GM12873 (cell line): ENCODE results near the gene LOC101059915.

Experiments
- CTCF ChIP-seq: IDR thresholded peaks from 2 replicates; pipeline ENCODE4 v1.5.1; 2012; ENCODE audit warnings: low read depth, mild to moderate bottlenecking, moderate library complexity, low read length, control low read depth; ENCODE audit not compliant: insufficient read depth; ENCODE audit errors: missing control alignments

Gene LOC101059915

GRCh38 chrX:71667328-71668247 is at the start of gene LOC101059915:
TSS of gene LOC101059915 (plus strand) at chrX:71667546.
- TF ChIP-seq CTCF, result no peak

- no peak for TF ChIP-seq CTCF
These were observed 49.6 kb upstream of the LOC101059915 start for GRCh38 chrX:71617742-71618141.

GRCh38 chrX:71618303-71618721 is 49.0 kb upstream of the LOC101059915 start, which contains the start of gene CXCR3:
TSS of gene CXCR3 (minus strand) at chrX:71618511. CDS start at chrX:71618449, 62 bp downstream.
- no peak for TF ChIP-seq CTCF

GRCh38 chrX:71618787-71619186 is 48.6 kb upstream of the LOC101059915 start:
- no peak for TF ChIP-seq CTCF

DNA sequence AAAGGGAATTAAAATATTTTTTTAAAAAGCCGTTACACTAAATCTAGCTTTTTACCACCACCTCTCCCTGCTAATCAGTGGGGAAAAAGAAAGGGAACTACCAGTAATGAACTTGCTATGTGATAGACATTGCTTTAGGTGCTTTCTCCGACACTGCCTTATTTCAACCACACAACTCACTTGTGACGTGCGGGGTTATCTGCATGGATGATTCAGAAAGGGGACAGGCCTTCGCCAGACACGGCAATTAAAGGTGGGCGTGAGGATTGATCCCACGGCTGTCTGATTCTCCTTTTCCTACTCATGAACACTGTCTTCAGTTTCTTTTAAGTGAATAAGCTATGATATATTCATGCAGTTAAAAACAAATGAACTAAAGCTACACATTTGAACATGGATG is 48.2 kb upstream of the LOC101059915 start:
- no peak for TF ChIP-seq CTCF

DNA sequence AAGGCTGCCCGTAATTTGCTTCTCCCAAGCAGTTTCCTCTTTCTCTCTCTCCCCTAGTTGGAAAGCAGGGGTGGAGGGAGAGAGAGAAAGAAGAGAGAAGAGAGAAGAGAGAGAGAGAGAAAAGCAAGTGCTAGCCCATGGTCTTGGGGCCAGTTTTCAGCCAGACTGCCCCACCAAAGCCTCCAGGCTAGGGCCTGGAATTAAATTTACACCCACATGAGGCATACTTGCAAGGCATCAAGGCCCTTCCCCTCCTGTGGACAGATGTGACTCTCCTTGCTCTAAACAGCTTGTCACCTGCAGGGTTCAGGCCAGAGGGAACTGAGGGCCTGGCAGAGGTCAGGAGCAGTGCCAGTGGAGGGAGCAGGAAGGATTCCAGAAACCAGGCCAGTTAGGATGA is 47.4 kb upstream of the LOC101059915 start:
- no peak for TF ChIP-seq CTCF

- TF ChIP-seq CTCF, result no peak
These were observed 45.7 kb upstream of the LOC101059915 start for GRCh38 chrX:71621603-71622002.
